Measurements from ENCODE around the gene CADM3.

Gene CADM3

DNA sequence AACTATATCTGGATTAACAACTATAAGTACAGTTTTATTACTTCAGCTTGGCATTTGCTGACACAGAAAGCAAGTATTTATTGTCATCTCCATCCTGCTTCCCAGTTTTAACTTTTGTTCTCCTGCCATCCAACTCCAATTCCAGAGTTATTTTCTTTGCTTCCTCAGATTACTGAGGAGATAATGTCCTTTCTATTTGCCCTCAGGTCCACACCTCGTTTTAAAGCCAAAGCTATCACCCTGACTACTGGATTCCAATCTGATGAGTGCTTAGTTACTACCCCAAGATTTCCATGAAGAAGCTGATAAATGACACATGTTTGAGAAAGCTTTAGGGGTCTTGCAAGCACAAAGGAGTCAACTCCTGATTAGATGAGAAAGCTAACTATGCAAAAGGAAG is 58.5 kb downstream of the CADM3 start:
- no peaks in the 10 kb centered on the region for H3K4me1 ChIP-seq (ENCODE audit: insufficient read depth, low read length)
- no peaks in the 10 kb centered on the region for H3K27me3 ChIP-seq (ENCODE audit: control insufficient read depth in 1 of 2, insufficient read depth in 2 of 2, low read length in 2 of 2)
- H3K9me3 ChIP-seq (ENCODE audit: low read length): no peaks in the 10 kb centered on the region
- H3K36me3 ChIP-seq (ENCODE audit: insufficient read depth, low read length): no peaks in the 10 kb centered on the region
- no peak overlapping the region for H3K9ac ChIP-seq (ENCODE audit: low read length)
- H3K4me3 ChIP-seq (ENCODE audit: low read depth in 1 of 2, low read length in 2 of 2): no peak overlapping the region
- no peak overlapping the region for H3K27ac ChIP-seq (ENCODE audit: low read depth, low read length)

DNA sequence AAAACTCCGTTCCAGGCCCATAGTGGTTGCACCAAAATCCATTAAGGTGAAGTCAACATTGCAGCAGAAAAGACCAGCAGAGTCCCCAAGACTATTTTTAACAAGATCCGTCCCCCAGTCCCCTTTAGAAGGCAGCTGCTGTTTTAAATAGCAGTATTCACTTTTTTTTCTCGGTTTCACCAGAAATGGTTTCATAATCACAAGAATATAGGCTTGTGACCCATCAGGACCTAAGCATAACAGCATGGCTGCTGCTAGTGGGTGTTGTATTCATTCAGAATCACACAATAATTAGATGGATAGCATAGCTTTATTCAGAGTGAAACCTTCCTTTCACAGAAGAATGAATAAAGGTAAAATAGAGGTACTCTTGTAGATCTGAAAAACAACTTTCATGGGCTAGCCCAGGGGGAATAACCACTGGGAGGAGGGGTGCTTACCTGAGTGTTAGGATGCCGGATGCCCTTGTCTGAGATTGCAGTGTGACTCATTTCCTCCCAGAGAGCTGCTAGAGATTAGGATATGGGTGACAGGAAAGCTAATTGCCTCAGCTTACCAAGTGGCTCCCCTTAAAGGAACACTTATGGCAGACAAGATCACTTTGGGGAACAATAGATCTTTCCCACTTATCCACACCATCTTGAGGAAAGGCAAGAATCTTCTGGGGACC is 68.3 kb downstream of the CADM3 start:
- Histone ChIP-seq H3K27ac (ENCODE audit: low read depth, low read length) (no peak overlapping the region), H3K4me3 (ENCODE audit: low read depth in 1 of 2, low read length in 2 of 2) (no peak overlapping the region), H3K9ac (ENCODE audit: low read length) (no peak overlapping the region), H3K4me1 (ENCODE audit: insufficient read depth, low read length) (no peaks in the 10 kb centered on the region), H3K36me3 (ENCODE audit: insufficient read depth, low read length) (no peaks in the 10 kb centered on the region), H3K9me3 (ENCODE audit: low read length) (no peaks in the 10 kb centered on the region), H3K27me3 (ENCODE audit: control insufficient read depth in 1 of 2, insufficient read depth in 2 of 2, low read length in 2 of 2) (no peaks in the 10 kb centered on the region)

DNA sequence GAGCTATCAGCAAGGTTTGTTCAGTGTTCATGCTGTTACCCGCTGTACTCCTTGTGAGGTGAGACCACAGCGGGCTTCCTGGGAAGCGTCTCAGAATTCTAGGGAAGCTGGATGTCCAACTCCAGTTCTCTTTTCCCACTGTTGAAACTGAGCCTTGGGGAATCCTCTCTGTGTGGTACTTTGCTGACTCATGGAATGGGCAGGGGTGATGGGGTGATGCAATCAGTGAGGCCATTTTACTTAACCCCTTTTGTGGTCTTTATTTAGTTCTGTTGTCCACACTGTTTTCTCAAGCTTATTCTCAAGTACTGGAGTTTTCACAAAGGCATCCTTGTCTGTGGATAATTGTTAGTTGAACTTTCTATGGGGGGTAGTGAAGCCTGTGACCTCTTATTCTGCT is 75.9 kb downstream of the CADM3 start:
- H3K36me3 ChIP-seq (ENCODE audit: insufficient read depth, low read length): no peaks in the 10 kb centered on the region
- H3K9me3 ChIP-seq (ENCODE audit: low read length): no peaks in the 10 kb centered on the region
- H3K4me3 ChIP-seq (ENCODE audit: low read depth in 1 of 2, low read length in 2 of 2): no peak overlapping the region
- H3K9ac ChIP-seq (ENCODE audit: low read length): no peak overlapping the region
- no peaks in the 10 kb centered on the region for H3K27me3 ChIP-seq (ENCODE audit: control insufficient read depth in 1 of 2, insufficient read depth in 2 of 2, low read length in 2 of 2)
- H3K4me1 ChIP-seq (ENCODE audit: insufficient read depth, low read length): no peaks in the 10 kb centered on the region
- no peak overlapping the region for H3K27ac ChIP-seq (ENCODE audit: low read depth, low read length)

DNA sequence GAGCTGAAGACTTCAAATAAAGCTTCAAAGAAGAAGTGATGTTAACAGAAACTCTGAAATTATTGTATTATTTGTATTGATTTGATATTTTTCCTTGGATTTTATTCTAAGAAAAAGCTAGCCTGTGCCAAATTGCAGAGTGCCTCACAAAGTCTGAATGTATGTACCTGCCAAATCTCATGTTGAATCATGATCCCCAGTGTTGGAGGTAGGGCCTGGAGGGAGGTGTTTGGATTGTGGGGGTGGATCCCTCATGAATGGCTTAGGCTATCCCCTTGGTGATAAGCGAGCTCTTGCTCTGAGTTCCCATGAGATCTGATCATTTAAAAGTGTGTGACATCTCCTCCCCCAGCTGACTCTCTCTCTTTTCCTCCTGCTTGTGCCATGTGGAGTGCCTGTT is 76.9 kb downstream of the CADM3 start:
- no peaks in the 10 kb centered on the region for H3K9me3 ChIP-seq (ENCODE audit: low read length)
- no peaks in the 10 kb centered on the region for H3K36me3 ChIP-seq (ENCODE audit: insufficient read depth, low read length)
- H3K27me3 ChIP-seq (ENCODE audit: control insufficient read depth in 1 of 2, insufficient read depth in 2 of 2, low read length in 2 of 2): no peaks in the 10 kb centered on the region
- no peaks in the 10 kb centered on the region for H3K4me1 ChIP-seq (ENCODE audit: insufficient read depth, low read length)
- no peak overlapping the region for H3K9ac ChIP-seq (ENCODE audit: low read length)
- H3K4me3 ChIP-seq (ENCODE audit: low read depth in 1 of 2, low read length in 2 of 2): no peak overlapping the region
- H3K27ac ChIP-seq (ENCODE audit: low read depth, low read length): no peak overlapping the region

DNA sequence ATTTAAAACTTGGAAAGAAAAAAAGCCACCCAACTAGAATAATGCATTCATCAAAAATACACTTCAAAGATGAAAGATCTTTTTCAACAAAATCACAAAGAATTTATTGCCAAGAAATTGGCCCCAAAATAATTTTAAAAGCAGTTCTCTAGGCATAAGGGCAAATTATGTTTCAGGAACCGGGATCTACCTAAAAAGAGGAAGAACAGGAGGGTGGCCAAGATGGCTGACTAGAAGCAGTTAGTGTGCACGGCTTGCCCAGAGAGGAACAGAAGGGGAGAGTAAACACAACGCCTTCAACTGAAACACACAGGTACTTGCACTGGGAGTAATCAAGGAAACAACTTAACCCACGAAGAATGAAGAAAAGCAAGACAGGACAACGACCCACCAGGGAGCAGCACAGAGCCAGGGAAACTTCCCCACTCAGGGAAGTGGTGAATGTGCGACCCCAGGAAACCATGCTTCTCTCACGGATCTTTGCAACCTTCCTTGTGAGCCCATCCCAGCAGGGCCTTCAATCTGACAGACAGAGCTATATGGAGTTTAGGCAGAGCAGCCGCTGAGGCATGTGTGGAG is 79.3 kb downstream of the CADM3 start:
- Histone ChIP-seq H3K4me1 (ENCODE audit: insufficient read depth, low read length) (no peaks in the 10 kb centered on the region), H3K4me3 (ENCODE audit: low read depth in 1 of 2, low read length in 2 of 2) (no peak overlapping the region), H3K9me3 (ENCODE audit: low read length) (no peaks in the 10 kb centered on the region), H3K9ac (ENCODE audit: low read length) (no peak overlapping the region), H3K27ac (ENCODE audit: low read depth, low read length) (no peak overlapping the region), H3K36me3 (ENCODE audit: insufficient read depth, low read length) (no peaks in the 10 kb centered on the region), H3K27me3 (ENCODE audit: control insufficient read depth in 1 of 2, insufficient read depth in 2 of 2, low read length in 2 of 2) (no peaks in the 10 kb centered on the region)
